Small intestine (tissue), 7 donors: ENCODE results near the gene S100A8. TPM values are rescaled to one million over a fixed set of nuclear protein-coding genes. Genes with fewer than 3 reads are reported as not detected.

Source experiments
- DNase-seq, 2 donors: peaks; one replicate each; pipeline versions ENCODE4 v3.0.0 to v3.0.0-alpha.2; 2013
- FAIRE-seq: peaks from 2 replicates; lab custom pipeline; 2012; peaks lifted over from hg19 to GRCh38; lab: Jason Lieb, UNC
- H3K27ac ChIP-seq, 3 donors: one replicate each; pipeline ENCODE4 v1.5.1; 2013; ENCODE audit warnings: low read length in 2 of 3, mild to moderate bottlenecking in 2 of 3, control low read depth in 1 of 3, inconsistent platforms in 1 of 3, low read depth in 1 of 3, moderate library complexity in 1 of 3
- H3K27me3 ChIP-seq, 3 donors: one replicate each; pipeline ENCODE4 v1.6.1; 2013; ENCODE audit warnings: low read length in 3 of 3, inconsistent platforms in 1 of 3; ENCODE audit not compliant: control insufficient read depth in 3 of 3, insufficient read depth in 3 of 3
- H3K36me3 ChIP-seq, 3 donors: one replicate each; pipeline ENCODE4 v1.6.1; 2013; ENCODE audit warnings: low read length in 3 of 3, inconsistent platforms in 1 of 3, low read depth in 1 of 3, mild to moderate bottlenecking in 1 of 3, moderate library complexity in 1 of 3; ENCODE audit not compliant: control insufficient read depth in 3 of 3, insufficient read depth in 2 of 3
- H3K4me1 ChIP-seq, 3 donors: one replicate each; pipeline ENCODE4 v1.6.1; 2013; ENCODE audit warnings: low read length in 2 of 3, inconsistent platforms in 1 of 3, low read depth in 1 of 3, mild to moderate bottlenecking in 1 of 3, moderate library complexity in 1 of 3; ENCODE audit not compliant: control insufficient read depth in 3 of 3, insufficient read depth in 2 of 3
- H3K4me3 ChIP-seq, 3 donors: one replicate each; pipeline ENCODE4 v1.5.1; 2013; ENCODE audit warnings: low read length in 3 of 3, control low read depth in 1 of 3, inconsistent platforms in 1 of 3, low read depth in 1 of 3, mild to moderate bottlenecking in 1 of 3, moderate library complexity in 1 of 3
- H3K9me3 ChIP-seq, 2 donors: one replicate each; pipeline ENCODE4 v1.6.1; 2013; ENCODE audit warnings: low read depth in 1 of 2, low read length in 1 of 2; ENCODE audit not compliant: control insufficient read depth in 2 of 2, insufficient read depth in 1 of 2
- WGBS, 3 donors: extraction: QIAGEN DNeasy Blood & Tissue Kit; methylation state at CpG; one replicate each; pipeline ENCODE4 v1.1.7; 2013; 5-methylcytosine and 5-hydroxymethylcytosine counted together
- polyA plus RNA-seq, 4 donors: library from polyadenylated mRNA; stranded (reverse) in 3 of 4; unstranded in 1 of 4; fragments of 200-250 nt in 3 of 4; fragments of 120-200 nt in 1 of 4; gene quantifications; one replicate each; pipeline versions ENCODE4 v1.2.1 to v1.2.3, GENCODE V29; 2013
- donor health status: healthy with polysubstance abuse.
- donor health status: control.
- donor health status: control.
- donor health status: Bipolar disorder and iron deficiency.
- donor health status: healthy.

Gene S100A8
- polyA plus RNA-seq, 4 donors: 10.2 to 208 (median 86.3) TPM

DNA sequence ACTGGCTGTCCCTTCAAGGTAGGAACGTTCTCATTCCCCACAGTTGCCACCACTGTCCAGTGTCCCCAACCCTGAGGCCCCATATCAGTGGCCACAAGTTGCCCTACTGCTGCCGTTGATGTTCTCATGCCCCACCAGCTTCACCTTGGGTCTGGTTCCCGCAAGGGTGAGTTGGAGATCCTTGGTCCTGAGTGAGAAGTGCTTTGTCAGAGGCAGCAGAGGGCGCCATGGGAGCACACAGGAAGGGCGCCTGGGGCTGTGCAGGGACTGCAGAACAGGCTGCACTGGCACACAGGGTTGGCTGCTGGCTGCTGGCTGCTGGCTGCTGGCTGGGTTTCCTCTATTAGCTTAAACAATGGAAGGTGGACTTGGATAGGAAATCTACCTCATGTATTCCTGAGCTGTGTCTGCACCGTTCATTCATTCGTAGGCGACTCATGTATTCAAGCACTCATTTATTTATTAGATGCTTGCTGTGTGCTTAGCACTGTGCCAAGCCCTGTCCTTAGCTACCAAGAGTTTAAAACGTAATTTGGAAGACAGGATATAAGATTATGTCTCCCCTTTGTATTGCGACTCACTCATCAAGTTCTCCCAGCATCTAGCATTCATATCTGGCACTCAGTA, 35.3 kb downstream of the S100A8 start:
- Histone ChIP-seq H3K9me3 (peaks cover 0 to 5% of the 10 kb centered on the region in 2 donors), H3K27ac (no peak overlapping the region), H3K27me3 (no peaks in the 10 kb centered on the region), H3K4me3 (no peak overlapping the region), H3K4me1 (peaks cover 0 to 24% (median 0%) of the 10 kb centered on the region in 3 donors), H3K36me3 (no peaks in the 10 kb centered on the region)
- DNase-seq: peak; percentile 56 to 71
- 36 to 44% (median 39%) methylated on average over 10 of the region's 10 CpGs for WGBS, 3 donors
- FAIRE-seq: no peak

DNA sequence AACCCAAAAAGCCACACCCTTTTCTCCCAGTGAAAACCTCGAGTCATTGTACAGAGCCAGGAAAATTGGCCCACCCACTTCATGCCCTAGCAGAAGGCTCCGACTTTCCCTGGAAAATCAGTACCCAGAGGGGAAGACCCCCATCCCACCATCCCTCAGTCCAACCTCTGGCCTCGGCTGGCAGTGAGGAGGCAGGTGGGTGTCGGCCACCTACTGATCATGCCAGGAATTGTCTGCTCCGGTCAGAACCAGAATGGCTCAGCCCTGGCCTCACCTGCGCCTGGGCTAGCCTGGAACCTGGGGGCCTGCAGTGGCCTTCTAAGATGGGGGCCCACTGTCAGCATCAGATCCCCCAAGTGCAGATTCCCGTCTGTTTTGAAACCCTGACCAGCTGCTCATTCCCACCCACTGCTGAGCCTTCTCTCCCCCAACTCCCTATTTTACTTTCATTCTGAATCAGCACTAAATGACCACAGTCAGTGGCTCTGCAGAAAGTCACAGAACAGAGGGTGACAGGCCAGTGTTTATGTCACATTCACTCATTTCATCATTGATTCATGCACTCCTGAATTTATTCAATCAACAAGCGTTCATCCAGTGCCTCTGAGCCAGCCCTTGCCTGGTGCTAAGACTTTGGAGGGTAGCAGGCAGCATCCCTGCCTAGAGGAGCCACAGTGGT, 36.2 kb downstream of the S100A8 start:
- no peak overlapping the region for H3K27ac ChIP-seq
- FAIRE-seq: no peak

DNA sequence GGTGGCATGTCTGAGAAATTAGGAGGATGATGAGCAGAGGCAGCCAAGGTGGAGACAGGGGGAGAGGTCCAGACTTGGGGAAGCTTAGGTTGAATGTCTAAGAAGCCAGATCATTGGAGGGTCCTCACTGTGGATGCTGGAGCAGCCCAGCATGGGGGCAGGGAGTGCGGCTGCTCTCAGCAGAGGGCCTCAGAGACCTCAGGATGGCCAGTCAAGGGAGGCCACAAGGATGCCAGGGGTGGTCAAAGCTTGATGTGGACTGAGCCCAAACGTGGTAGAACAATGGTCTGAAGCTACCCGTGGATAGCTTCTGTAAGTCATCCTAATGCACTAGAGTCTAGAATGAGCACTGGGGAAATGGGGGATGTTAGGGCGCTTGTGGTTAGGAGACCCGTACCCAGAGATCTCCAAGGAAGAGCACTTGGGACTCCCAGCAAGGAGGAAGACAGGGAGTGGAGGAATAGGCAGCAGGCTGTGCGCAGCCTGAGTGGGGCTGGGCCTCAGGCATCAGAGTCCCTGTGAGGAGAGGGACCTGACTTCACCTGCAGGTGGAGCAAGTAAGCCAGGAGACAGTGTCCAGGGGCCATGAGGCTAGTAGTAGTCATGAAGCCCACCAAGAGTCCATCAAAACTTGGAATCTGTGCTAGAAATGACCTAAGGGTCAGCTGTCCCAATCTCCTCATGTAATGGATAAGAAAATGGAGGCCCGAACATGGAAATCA, 37.5 kb downstream of the S100A8 start:
- Histone ChIP-seq H3K4me3 (no peak overlapping the region), H3K27me3 (no peaks in the 10 kb centered on the region), H3K36me3 (no peaks in the 10 kb centered on the region), H3K9me3 (peaks cover 0 to 5% of the 10 kb centered on the region in 2 donors), H3K4me1 (peaks cover 0 to 14% (median 0%) of the 10 kb centered on the region in 3 donors), H3K27ac (no peak overlapping the region)
- WGBS, 3 donors: 72 to 82% (median 78%) methylated on average over 7 of the region's 7 CpGs
- DNase-seq: no peak
- FAIRE-seq: no peak

More for the DNA sequence above, 36.2 kb downstream of the S100A8 start:
- H3K36me3 ChIP-seq: no peaks in the 10 kb centered on the region
- peaks cover 0 to 17% (median 0%) of the 10 kb centered on the region in 3 donors for H3K4me1 ChIP-seq
- H3K9me3 ChIP-seq: peaks cover 0 to 5% of the 10 kb centered on the region in 2 donors
- H3K4me3 ChIP-seq: no peak overlapping the region
- H3K27me3 ChIP-seq: no peaks in the 10 kb centered on the region
- no peak for DNase-seq
- 34 to 63% (median 45%) methylated on average over 8 of the region's 8 CpGs for WGBS, 3 donors

DNA sequence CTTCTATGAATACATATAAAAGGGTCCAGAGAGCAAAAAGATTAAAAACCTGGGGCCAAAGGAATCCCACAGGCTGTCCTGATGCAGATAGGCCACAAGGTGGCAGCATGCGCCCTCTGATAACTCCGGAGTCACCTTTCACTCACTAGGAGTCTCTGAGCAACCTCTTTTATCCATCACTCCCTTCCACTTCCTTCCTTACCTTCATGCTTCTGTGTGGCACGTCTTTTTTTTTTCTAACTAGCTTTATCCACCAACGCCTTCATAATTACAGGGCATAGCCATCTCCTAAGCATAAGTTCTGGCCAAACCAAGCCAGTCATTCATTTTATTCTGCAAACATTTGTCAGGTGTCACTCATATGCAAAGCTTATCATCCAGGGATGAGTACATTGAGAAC, 38.4 kb downstream of the S100A8 start:
- Histone ChIP-seq H3K27ac (no peak overlapping the region), H3K9me3 (peaks cover 0 to 5% of the 10 kb centered on the region in 2 donors), H3K36me3 (no peaks in the 10 kb centered on the region), H3K4me1 (peaks cover 0 to 6% (median 0%) of the 10 kb centered on the region in 3 donors), H3K27me3 (no peaks in the 10 kb centered on the region), H3K4me3 (no peak overlapping the region)
- FAIRE-seq: no peak
- DNase-seq: peak; percentile 64 to 75
- 0 to 1% (median 1%) methylated on average over 4 of the region's 4 CpGs for WGBS, 3 donors

DNA sequence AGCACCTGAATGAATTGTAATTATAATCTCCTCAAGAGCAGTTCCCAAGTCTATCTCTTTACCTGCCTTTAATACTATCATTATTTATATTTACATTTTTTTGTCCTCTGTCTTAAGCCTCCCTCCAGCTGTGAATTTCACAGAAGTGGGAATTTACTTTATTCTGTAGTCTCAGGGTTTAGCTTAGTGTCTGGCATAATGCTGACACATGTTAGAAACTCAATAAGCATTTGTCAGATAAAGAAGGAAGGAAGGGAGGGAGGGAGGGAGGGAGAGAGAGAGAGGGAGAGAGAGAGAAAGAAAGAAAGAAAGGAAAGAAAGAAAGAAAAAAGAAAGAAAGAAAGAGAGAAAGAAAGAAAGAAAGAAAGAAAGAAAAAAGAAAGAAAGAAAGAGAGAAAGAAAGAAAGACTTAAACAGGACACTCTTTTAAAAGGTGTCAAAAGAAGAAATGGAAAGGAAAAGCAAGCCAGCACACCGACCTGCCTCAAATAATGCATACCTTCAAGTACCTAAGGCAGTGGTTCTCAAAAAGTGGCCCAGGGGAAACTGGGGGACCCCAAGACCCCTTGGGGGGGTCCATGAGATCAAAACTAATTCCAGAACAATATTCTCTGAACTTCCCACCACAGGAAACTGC, 40.4 kb downstream of the S100A8 start:
- FAIRE-seq (no peak), DNase-seq (no peak)
- H3K36me3 ChIP-seq: no peaks in the 10 kb centered on the region
- no peaks in the 10 kb centered on the region for H3K27me3 ChIP-seq
- 24 to 38% (median 28%) methylated on average over 1 of the region's 1 CpG for whole genome bisulfite sequencing, 3 donors
- no peak overlapping the region for H3K27ac ChIP-seq
- no peak overlapping the region for H3K4me3 ChIP-seq
- peaks cover 0 to under 1% of the 10 kb centered on the region in 2 donors for H3K9me3 ChIP-seq
- peaks cover 0 to 4% (median 0%) of the 10 kb centered on the region in 3 donors for H3K4me1 ChIP-seq

DNA sequence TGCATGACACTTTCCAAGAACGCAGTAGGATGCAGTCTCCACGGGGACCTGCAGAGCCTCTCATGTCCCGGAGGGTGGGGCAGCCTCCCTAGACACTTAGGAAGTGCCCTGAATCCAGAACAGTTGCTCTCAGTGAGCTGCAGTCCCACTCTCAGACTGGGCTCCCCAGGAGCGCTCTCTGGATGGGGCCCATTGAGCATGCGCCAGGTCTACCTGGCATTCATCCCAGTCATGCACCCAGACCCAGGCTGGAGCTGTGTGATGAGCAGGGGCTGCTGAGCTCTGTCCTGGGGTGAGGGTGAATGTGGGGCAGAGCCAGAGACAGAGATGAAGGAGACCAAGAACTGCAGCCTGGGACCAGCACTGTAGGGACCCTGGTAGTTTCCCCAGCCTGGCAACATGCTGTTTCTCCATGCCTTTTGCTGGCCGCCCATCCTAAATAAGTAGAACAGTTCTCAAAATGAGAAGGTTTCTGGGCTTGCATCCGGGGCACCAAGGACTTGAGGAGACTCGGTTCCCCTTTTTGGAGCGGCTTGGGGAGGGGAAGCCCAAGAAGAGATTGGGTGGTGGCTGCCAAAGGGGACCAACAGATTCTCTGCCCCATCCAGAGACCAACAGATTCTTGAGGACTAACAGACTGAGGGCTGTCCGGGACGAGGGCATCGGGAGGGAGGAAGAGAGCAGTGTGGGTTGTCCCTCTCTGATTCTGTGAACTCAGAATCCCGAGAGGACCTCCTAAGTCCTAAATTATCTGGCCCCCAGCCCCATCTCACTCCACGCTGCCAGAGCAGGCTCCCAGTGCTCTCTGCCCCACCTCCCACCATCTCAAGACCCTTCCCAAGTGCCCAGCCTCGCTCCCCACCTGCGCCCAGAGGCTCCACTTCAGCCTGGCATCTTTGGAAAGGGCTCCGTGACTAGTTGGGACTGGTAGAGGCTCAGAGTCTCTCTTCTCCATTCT, 41.2 kb downstream of the S100A8 start:
- Histone ChIP-seq H3K27ac (no peak overlapping the region), H3K4me3 (no peak overlapping the region), H3K27me3 (no peaks in the 10 kb centered on the region), H3K36me3 (no peaks in the 10 kb centered on the region), H3K9me3 (no peaks in the 10 kb centered on the region), H3K4me1 (peaks cover 0 to 11% (median 0%) of the 10 kb centered on the region in 3 donors)
- DNase-seq (no peak), FAIRE-seq (no peak)
- WGBS, 3 donors: 63 to 76% (median 66%) methylated on average over 17 of the region's 17 CpGs

DNA sequence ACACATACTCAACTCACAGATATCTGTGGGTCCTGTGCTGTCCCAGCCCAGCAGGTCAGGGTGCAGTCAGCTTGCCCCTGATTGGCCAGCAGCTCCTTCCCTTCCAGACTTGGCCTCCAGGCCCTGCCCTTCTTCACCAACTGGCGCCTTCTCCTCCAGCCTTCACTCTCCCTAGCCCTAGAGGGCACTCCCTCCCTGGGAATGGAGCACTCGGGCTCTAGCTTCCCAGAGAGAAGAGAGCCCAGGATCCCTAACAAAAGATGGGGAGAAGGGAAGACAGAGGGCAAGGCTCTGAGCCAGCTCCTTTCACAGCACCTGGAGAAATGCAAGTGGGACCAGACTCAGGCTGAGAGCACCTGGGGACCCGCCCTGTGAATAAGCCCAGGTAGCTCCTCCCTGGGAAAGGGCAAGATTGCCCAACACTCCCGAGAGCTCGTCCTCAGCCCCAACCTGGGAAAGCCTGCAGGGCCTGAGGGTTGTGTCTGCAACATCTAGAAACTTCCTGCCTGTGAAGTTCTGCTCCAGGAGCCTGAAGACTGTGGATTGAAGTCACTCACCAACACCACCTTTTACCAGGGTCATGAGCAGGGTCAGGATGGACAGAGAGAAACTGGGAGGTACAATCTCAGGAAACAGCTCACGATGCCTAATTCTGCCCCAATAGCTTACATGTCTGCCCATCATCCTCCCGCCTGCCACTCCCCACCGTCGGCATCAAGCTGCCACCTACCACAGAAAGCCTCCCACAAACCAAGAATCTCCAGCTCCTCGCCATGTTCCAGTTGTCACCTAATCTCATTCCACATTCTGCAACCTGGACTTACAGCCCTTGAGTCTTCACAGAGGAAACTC, 42.1 kb downstream of the S100A8 start, which contains the start of gene PGLYRP4:
PGLYRP4 (minus strand) TSS at position 331 of the 852 bp plus-strand sequence. CDS start 909 bp downstream, outside the sequence.
- Histone ChIP-seq H3K36me3 (no peaks in the 10 kb centered on the region), H3K4me3 (no peak within 1 kb of the TSS), H3K27ac (no peak within 1 kb of the TSS), H3K9me3 (no peaks in the 10 kb centered on the region), H3K4me1 (peaks cover 0 to 16% (median 0%) of the 10 kb centered on the region in 3 donors), H3K27me3 (no peaks in the 10 kb centered on the region)
- 37 to 64% (median 55%) methylated on average over 9 to 10 of the region's 10 CpGs for WGBS, 3 donors
- FAIRE-seq (no peak), DNase-seq (peak; percentile 47 to 57)
